Transverse colon (tissue), 4 donors: Measurements from ENCODE around the gene ZFP57. TPM values are rescaled to one million over a fixed set of nuclear protein-coding genes. Genes with fewer than 3 reads are reported as not detected.
"Not testable (repeated sequence)": the region's sequence is repeated elsewhere in the genome, so short reads cannot be mapped to it uniquely, and the experiment has no call there.

Source experiments
- DNase-seq: peaks from one replicate; pipeline ENCODE4 v3.0.0-alpha.2; 2019
- H3K27ac ChIP-seq, 4 donors: fragments of 200-600 bp; sonication (generic); 2 replicates each; pipeline ENCODE4 v1.5.1; 2016 to 2018; ENCODE audit warnings: inconsistent platforms in 4 of 4
- H3K27me3 ChIP-seq: fragments of 200-600 bp; sonication (generic); 2 replicates; pipeline ENCODE4 v1.5.1; 2017; ENCODE audit warnings: inconsistent platforms
- H3K36me3 ChIP-seq, 4 donors: fragments of 200-600 bp; sonication (generic); 2 replicates each; pipeline ENCODE4 v1.5.1; 2017 to 2019; ENCODE audit warnings: inconsistent platforms in 4 of 4
- H3K4me1 ChIP-seq, 4 donors: fragments of 200-600 bp; sonication (generic); 2 replicates each; pipeline ENCODE4 v1.5.1; 2017 to 2020; ENCODE audit warnings: inconsistent platforms in 4 of 4
- H3K4me3 ChIP-seq, 4 donors: fragments of 200-600 bp; sonication (generic); 1 replicate in 1 of 4; 2 replicates in 3 of 4; pipeline versions ENCODE4 v1.5.1 to v1.6.1; 2017 to 2019; ENCODE audit warnings: inconsistent platforms in 4 of 4
- H3K9me3 ChIP-seq, 2 donors: fragments of 200-600 bp; sonication (generic); 2 replicates each; pipeline ENCODE4 v1.5.1; 2017 to 2019; ENCODE audit warnings: inconsistent platforms in 2 of 2
- EP300 ChIP-seq: sonication (generic); formaldehyde crosslinking; IDR thresholded peaks from one replicate; pipeline ENCODE4 v1.6.1; 2017; ENCODE audit warnings: antibody characterized with exemption, low read depth
- POLR2A ChIP-seq: fragments of 450-650 bp; IDR thresholded peaks from one replicate; pipeline ENCODE4 v1.6.1; 2016; ENCODE audit warnings: antibody characterized with exemption, mild to moderate bottlenecking, moderate library complexity
- POLR2AphosphoS5 ChIP-seq, 3 donors: sonication (generic); formaldehyde crosslinking; IDR thresholded peaks; one replicate each; pipeline ENCODE4 v1.6.1; 2016; ENCODE audit warnings: antibody characterized with exemption in 3 of 3
- WGBS, 2 donors: methylation state at CpG; one replicate each; pipeline ENCODE4 v1.1.5; 2018; ENCODE audit warnings: low coverage in 1 of 2; 5-methylcytosine and 5-hydroxymethylcytosine counted together
- in situ Hi-C, 4 donors: fragments of 200-750 bp; cut with MboI; loops; one replicate each; pipeline versions ENCODE4 v1.15.0 to v1.15.1; 2017; ENCODE audit warnings: low sequenced_read_pairs in 3 of 4, low pct_ligation_motif_present in 1 of 4, low pct_unique_long_range_greater_than_20kb in 1 of 4
- intact Hi-C: fragments of 100-400 bp; cut with DNase I; formaldehyde crosslinking; loops from one replicate; pipeline ENCODE4 v1.15.1; 2023; ENCODE audit warnings: low total_unique reads
- total RNA-seq, 4 donors: library from RNA; depleted of rRNA; stranded (reverse); fragments of >200 nt; gene quantifications; one replicate each; pipeline ENCODE4 v1.1.0, GENCODE V29; 2016
- TF ChIP-seq, protein P1 (sequence below), 5 experiments: fragments of 200-600 bp in 3 of 5; fragments of 450-650 bp in 2 of 5; sonication (generic) in 3 of 5; IDR thresholded peaks; 1 replicate in 2 of 5; 2 replicates in 3 of 5; pipeline ENCODE4 v1.5.1; 2016 to 2017; ENCODE audit warnings: antibody characterized with exemption in 5 of 5, inconsistent platforms in 3 of 5, mild to moderate bottlenecking in 2 of 5, moderate library complexity in 1 of 5

Gene ZFP57
- total RNA-seq, 4 donors from 2014 or later = 0.27 TPM; not detected in 3

DNA sequence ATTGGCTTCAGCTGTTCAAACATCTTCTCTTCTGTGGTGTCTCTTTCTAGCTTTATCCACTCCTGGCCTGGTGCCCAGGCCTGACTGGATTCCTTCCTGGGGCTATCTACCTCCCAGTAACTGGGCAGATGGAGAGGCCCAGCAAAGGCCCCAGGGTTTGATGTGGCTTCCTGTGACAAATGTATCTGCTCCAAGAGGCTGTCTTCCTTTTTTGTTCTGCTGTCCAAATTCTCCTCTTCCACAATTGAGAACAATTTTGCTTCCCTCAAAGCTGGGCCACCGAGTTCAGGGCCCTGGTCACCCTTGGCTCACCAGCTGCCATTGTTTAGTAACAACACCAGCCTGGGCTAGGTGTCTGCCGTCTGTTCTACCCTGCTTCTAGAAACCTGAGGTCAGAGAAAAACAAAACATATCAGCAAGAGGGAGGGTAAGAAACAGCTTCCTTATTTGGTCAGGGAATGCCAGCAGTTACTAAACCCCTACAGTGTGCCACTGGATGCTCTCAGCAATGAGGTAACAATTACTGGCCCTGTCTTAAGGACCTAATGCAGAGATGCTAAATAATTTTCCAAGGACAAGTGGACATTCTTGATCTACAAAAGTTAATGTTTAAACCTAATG is 3.9 kb downstream of the ZFP57 start:
- intact Hi-C loops = no loop called here
- no peaks in the 10 kb centered on the region for H3K9me3 ChIP-seq
- H3K36me3 ChIP-seq = no peaks in the 10 kb centered on the region

DNA sequence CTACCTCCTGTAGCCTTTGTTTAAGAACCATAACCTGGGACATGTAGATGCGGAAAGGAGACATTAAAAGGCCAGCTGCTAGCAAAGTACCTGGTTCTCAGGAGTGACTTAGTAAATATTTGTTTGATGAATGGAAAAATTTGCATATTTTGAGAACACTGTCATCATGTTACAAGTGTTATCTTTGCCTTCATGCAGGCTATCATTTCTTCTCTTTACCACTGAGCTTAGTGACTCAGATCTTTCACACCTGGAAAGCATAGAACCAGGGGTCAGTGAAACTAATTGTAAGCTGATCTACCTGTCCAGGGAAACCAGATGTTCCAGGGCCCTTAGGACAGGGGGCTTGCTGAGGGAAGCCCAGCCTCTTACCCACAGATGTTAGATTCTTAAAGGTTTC is 5.4 kb downstream of the ZFP57 start:
- DNase-seq = no peak
- 83 to 86% methylated on average over 1 of the region's 1 CpG for WGBS, 2 donors
- intact Hi-C loops (no loop called here), in situ Hi-C loops (no loop called here)
- H3K4me3 ChIP-seq = no peak overlapping the region
- H3K9me3 ChIP-seq = no peaks in the 10 kb centered on the region
- no peaks in the 10 kb centered on the region for H3K4me1 ChIP-seq
- TF ChIP-seq POLR2A = no peak
- no peak for TF ChIP-seq EP300
- TF ChIP-seq, protein P1, sequence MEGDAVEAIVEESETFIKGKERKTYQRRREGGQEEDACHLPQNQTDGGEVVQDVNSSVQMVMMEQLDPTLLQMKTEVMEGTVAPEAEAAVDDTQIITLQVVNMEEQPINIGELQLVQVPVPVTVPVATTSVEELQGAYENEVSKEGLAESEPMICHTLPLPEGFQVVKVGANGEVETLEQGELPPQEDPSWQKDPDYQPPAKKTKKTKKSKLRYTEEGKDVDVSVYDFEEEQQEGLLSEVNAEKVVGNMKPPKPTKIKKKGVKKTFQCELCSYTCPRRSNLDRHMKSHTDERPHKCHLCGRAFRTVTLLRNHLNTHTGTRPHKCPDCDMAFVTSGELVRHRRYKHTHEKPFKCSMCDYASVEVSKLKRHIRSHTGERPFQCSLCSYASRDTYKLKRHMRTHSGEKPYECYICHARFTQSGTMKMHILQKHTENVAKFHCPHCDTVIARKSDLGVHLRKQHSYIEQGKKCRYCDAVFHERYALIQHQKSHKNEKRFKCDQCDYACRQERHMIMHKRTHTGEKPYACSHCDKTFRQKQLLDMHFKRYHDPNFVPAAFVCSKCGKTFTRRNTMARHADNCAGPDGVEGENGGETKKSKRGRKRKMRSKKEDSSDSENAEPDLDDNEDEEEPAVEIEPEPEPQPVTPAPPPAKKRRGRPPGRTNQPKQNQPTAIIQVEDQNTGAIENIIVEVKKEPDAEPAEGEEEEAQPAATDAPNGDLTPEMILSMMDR (IDR thresholded peaks at IDR 0.05) = no peak
- TF ChIP-seq POLR2AphosphoS5 (IDR thresholded peaks at IDR 0.05) = no peak
- H3K27me3 ChIP-seq = peaks cover 4% of the 10 kb centered on the region
- no peak overlapping the region for H3K27ac ChIP-seq
- H3K36me3 ChIP-seq = no peaks in the 10 kb centered on the region

More for the DNA sequence above, 3.9 kb downstream of the ZFP57 start:
- DNase-seq = no peak
- TF ChIP-seq, protein P1 (IDR thresholded peaks at IDR 0.05) = no peak
- no peak for TF ChIP-seq POLR2A
- no peak for TF ChIP-seq EP300
- no peak for TF ChIP-seq POLR2AphosphoS5 (IDR thresholded peaks at IDR 0.05)
- in situ Hi-C loops = no loop called here
- no peak overlapping the region for H3K4me3 ChIP-seq
- H3K27ac ChIP-seq = no peak overlapping the region
- no peaks in the 10 kb centered on the region for H3K27me3 ChIP-seq
- no peaks in the 10 kb centered on the region for H3K4me1 ChIP-seq
- 25 to 33% methylated on average over 1 to 2 of the region's 2 CpGs for WGBS, 2 donors

DNA sequence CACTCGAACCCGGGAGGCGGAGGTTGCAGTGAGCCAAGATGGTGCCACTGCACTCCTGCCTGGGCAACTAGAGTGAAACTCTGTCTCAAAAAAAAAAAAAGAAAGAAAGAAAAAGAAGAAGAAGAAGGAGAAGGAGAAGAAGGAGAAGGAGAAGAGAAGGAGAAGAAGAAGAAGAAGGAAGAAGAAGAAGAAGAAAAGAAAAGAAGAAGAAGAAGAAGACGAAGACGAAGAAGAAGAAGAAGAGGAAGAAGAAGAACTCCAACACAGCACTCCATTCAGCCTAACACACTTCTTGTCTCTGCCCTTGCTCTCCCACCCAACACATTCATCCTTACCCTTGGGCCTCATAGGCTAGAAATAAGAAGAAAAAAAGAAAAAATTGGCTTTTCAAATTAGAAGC is 6.9 kb downstream of the ZFP57 start:
- in situ Hi-C loops (no loop called here), intact Hi-C loops (no loop called here)
- Histone ChIP-seq H3K27ac (no peak overlapping the region), H3K27me3 (peaks cover 5% of the 10 kb centered on the region), H3K4me3 (no peak overlapping the region), H3K9me3 (no peaks in the 10 kb centered on the region), H3K4me1 (no peaks in the 10 kb centered on the region), H3K36me3 (no peaks in the 10 kb centered on the region)
- TF ChIP-seq, protein P1 (IDR thresholded peaks at IDR 0.05) = no peak
- TF ChIP-seq POLR2AphosphoS5 (IDR thresholded peaks at IDR 0.05) (no peak), EP300 (no peak), POLR2A (no peak)
- 82 to 90% methylated on average over 2 to 5 of the region's 5 CpGs for WGBS, 2 donors
- DNase-seq = no peak

DNA sequence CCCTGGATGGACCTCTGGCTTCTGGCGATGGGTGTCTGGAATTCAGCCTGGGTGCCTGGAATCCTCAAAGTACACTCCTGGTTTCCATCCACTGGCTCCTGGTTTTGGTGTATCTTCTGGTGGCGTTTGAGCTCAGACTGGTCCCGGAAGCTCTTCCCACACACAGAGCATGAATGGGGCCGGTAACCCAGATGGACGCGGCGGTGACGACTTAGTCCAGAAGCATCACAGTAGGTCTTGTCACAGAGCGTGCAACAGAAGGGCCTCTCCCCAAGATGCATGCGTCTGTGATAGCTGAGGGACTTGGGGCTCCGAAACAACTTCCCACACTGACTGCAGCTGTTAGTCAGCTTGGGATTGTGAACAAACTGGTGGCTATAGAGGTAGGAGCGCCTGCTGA is 7.8 kb downstream of the ZFP57 start:
- no peaks in the 10 kb centered on the region for H3K36me3 ChIP-seq
- no peaks in the 10 kb centered on the region for H3K9me3 ChIP-seq
- TF ChIP-seq POLR2A (no peak), POLR2AphosphoS5 (IDR thresholded peaks at IDR 0.05) (no peak), EP300 (no peak)
- TF ChIP-seq, protein P1 (IDR thresholded peaks at IDR 0.05) = no peak
- no peak overlapping the region for H3K4me3 ChIP-seq
- intact Hi-C loops = no loop called here
- no peak overlapping the region for H3K27ac ChIP-seq
- in situ Hi-C loops = no loop called here
- H3K4me1 ChIP-seq = no peaks in the 10 kb centered on the region
- peaks cover 6% of the 10 kb centered on the region for H3K27me3 ChIP-seq
- 89% methylated on average over 12 of the region's 12 CpGs; no CpG with 5 or more reads in 1 of the 2 donors for WGBS, 2 donors
- DNase-seq = no peak

DNA sequence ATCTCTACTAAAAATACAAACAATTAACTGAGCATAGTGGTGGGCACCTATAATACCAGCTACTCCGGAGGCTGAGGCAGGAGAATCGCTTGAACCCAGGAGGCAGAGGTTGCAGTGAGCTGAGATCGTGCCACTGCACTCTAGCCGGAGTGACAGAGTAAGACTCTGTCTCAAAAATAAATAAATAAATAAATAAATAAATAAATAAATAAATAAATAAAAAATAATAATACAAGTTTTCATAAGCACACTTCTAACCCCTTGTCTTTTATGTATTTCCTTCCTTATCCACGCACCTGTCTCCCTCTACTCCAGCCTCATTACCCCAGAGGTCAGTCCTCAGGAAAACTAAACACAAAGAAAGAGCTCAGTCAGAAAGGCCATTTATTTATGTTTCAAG is 8.8 kb downstream of the ZFP57 start:
- H3K9me3 ChIP-seq, H3K36me3 ChIP-seq, in situ Hi-C loops, DNase-seq, H3K4me1 ChIP-seq, intact Hi-C loops, H3K27me3 ChIP-seq, H3K4me3 ChIP-seq, H3K27ac ChIP-seq: not testable (repeated sequence)
- WGBS, 2 donors = 78 to 86% methylated on average over 1 to 5 of the region's 5 CpGs
